ENCODE results near the gene TOMM22.

TOMM22 gene

DNA sequence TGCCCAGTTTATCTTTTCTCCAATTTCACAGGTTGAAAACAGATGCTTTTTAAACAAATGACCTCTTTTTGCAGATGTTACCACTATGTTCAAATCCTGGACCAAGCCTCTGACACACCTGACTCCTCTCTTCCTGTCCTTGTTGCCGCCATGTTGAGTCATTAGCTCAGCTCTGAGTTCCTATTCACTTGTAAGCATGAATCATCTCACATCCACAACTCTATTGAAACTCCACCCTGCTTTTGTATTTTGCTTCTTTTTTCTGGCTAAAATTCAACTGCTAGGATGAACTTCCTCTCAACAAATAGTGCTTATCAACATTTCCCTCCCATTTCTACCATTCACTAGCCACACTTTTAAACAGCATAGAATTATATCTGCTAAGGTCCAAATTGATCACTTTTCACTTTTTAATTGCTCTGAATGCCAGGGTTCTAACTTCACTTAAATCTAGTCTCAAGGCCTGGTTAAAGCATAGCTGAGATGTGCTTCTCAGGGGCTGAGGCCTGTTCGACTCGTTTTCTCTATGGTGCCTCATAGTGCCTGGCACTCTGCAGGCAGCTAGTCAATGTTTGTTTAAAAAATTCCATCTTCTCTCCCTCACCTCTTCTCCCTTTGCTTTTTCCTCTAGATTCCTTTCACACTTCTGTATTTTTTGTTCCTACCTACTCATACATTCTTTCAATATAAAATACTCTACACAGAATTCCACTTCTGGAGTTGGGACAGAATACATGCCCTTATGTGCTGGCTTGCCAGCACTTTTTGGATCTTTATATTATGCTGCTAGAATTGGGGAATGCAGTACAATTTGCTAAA is 15.1 kb downstream of the TOMM22 start:
- DNase-seq, result no peak

DNA sequence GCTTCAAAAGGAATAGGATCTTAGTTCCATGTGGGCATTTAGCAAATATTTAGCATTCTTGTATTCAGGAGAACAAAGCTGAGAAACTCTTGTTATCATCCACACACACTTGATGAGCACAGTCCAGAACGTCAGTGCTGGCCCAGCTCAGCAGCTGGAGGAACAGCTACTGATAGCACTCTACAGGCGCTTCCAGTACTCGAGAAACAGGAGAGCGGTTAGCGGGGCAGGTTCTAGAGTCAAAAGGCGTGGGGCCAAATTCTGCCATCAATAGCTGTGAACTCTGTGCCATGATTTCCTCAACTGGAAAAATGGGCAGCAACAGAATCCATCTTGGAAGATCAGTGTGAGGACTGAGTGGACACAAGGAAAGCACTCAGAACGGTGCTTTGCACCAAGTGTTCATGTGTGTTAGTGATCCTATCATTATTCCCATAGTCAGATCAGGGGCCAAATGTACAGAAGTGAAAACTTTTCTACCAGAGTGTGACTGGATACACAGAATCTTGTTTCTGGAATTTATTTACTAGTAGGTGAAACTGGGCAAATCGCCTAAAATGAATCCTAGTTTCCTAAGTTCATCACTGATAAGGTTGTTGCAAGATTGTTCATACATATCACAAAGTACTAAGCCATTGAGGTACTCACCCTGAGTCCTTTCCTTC is 15.8 kb downstream of the TOMM22 start:
- no peak for DNase-seq

DNA sequence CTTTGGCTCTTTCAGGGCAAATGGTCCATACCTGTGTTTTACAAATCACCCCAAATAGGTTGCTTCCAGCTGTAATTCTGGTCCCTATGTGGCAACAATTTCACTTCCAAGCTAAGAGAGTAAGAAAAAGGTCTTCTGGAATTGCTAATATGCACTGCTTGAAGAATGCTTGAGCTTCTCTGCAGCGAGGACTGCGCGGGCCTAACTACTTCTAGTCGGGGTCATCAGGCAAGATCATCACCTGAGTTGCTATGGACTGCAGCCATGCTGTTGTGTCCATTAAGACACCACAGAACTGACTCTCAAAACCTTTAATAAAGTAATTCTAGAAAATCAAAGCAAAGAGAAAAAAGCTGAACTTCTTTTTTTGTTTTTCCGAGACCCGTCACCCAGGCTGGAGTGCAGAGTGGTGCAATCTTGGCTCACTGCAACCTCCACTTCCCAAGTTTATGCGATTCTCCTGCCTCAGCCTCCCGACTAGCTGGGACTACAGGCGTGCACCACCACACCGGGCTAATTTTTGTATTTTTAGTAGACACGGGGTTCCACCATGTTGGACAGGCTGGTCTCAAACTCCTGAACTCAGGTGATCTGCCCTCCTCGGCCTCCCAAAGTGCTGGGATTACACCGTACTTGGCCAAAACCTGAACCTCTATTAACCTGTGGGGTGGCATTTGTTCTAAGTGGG is 16.8 kb downstream of the TOMM22 start:
- no peak for DNase-seq

DNA sequence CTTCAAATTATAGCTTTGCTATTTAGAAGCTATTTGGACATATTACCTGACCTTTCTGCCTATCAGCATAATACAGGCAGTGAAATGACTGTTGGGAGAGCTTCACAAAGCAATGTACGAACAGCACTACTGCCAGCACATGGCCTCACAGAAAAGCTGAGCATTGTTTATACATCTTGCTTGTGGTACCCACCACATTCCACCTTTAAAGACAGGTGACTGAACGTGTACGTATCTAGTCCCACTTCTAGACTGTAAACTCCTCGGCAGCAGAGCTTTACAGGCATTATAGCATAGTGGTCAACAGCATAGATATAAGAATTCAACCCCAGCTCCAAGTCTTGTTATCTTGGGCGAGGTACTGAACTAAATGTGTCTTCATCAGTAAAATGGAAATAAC is 17.4 kb downstream of the TOMM22 start:
- DNase-seq, result no peak

DNA sequence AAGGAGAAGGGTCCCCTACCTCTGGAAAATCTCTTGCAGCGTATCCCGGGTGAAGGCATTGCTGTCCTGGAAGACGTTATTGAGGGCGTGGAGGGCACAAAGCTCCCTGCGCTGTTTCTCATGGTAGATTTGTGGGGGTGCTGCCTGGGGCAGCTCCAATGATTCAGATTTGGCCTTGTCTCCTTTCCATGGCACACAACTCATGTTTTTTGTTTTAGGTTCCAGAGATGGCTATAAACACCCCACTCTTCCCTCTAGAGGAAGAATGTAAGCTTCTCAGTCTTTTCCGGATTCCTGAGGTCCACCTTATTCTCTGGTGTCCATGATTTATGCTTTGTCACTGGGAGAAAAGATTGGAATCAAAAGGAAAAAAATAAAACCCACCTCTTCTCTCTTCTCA is 18.0 kb downstream of the TOMM22 start:
- no peak for DNase-seq

DNA sequence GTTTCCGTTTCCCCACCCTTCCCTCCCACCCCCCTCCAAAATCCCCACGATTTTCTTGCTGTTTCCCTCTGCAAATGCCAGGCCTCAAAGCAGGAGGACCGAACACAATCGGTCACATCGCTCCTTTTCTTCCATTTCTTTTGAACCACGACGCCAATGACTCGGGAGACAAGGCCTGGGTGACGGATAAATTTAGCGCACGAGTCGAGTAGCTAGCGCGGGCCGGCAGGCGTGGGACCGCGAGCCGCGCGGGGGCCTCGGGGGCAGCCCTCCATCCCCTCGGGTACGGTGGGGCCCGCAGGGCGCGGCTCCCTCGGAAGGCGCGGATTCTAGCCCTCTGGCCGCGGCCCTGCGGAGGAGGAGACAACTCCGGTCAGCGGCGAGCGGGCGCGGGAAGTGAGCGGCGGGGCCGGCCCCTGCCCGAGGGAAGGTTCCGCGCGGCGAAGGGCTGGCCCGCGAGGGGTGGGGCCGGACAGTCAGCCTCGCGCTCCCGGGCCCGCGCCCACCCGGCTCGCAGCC is 18.6 kb downstream of the TOMM22 start:
- peak in 1 of 2 experiments; percentile 43 for DNase-seq

DNA sequence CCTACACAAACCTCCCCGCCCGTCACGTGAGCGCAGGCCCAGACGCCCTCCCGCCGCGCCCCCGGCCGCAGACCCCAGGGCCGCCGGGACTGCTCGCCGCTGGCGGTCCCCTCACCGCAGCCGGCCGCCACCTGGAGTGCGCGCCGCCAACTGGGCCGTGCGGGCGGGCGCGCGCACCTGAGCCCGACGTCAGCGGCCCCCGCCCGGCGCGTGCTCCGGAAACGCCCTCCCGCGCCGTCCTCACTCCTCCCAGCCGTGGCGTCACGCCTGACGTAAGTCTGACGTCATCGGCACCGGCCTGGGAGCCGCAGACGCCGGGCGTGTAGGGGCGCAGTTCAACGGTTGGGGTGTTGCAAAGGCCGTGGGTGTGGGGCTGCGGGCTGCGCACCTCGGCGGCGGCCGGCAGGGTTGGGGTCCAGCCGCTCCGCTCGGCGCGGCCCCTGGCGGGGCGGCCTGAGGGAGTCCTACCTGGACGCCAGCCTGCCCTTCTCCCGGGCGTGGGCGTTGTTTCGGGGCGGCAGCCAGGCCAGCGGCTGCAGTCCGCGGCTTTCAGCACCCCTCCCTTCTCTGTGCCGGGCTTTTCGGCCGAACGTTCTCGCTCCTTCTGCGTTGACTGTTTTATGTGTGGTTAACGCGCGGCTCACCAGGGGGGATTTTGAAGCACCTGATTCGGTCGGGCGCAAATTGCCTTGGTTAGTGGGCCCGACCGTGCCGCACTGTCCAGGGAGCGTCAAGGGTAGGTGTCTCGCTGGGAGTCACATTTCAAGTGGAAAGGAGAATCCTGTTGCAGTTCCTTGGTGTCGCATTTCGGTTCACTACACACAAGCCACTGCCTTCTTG is 19.3 kb downstream of the TOMM22 start, which contains the start of gene JOSD1:
Gene JOSD1 (minus strand): TSS at position 155 of the 840 bp plus-strand sequence. CDS start 956 bp downstream, outside the sequence.
- peak; percentile 45 to 69 for DNase-seq

DNA sequence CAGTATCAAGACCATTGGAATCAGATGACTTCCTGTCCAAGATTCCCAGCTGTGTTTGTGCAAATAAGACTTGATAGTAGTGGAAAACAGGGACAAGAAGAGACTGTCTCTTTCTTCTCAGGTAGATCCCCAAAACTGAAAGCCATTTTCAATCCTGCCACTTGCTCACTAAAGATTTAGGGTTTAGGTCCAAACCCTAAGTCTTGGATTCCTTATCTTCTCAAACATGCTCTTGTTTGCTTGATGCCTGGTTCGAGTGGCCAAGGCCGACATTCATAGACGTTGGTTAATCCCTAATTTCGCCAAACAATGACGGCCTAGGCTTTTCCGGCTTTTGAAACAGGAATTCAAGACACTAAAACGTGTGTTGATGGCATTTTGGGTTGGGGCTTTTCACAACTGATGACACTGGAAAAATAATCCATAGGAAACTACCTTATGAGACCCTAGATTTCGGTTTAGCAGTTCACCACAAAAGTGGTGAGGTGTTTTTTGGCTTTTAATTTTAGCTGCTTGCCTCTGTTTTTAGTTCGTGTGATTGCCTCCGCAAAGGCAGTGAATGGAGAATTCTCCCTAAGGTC is 23.0 kb downstream of the TOMM22 start:
- DNase-seq, result no peak

DNA sequence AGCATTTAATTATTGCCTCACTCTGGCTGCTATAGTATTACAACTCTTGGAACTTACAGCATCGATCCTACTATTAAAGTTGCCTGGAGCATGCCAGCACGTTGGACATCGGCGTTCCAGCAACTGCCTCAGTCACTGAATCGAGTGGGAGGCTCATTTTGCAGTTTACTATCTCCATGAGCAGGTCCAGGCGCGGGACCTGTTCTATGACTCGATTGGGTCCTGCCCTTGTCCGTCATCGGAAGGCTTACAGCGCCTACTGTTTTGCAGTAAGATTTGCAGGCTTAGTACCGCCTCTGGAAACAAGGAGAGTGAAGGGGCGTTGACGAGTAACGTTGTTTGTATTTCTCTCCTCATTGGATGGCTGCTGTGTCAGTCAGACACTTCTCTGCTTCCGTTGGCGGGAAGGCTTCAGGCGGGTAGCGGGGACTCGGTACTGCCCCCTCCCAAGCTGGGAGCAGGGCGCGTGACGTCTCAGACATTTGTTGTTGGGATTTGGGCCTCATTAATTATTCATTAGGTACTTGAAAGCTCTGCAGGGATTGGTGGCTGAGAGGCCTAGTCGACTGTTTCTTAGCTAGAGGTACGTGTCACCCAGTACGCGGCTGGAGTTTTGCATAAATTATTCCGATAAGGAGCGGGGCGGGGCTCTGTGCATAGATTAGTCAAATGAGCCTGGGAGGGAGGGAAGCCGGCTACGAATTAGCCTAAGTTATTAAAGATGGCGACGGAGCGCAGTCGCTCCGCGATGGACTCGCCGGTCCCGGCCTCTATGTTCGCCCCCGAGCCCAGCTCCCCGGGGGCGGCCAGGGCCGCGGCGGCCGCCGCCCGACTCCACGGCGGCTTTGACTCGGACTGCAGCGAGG is 23.7 kb downstream of the TOMM22 start, which contains the start of gene GTPBP1:
Gene GTPBP1 (plus strand): TSS at position 710 of the 866 bp plus-strand sequence. CDS start 12 bp downstream, at position 722.
- peak; percentile 98 to 99 for DNase-seq

DNA sequence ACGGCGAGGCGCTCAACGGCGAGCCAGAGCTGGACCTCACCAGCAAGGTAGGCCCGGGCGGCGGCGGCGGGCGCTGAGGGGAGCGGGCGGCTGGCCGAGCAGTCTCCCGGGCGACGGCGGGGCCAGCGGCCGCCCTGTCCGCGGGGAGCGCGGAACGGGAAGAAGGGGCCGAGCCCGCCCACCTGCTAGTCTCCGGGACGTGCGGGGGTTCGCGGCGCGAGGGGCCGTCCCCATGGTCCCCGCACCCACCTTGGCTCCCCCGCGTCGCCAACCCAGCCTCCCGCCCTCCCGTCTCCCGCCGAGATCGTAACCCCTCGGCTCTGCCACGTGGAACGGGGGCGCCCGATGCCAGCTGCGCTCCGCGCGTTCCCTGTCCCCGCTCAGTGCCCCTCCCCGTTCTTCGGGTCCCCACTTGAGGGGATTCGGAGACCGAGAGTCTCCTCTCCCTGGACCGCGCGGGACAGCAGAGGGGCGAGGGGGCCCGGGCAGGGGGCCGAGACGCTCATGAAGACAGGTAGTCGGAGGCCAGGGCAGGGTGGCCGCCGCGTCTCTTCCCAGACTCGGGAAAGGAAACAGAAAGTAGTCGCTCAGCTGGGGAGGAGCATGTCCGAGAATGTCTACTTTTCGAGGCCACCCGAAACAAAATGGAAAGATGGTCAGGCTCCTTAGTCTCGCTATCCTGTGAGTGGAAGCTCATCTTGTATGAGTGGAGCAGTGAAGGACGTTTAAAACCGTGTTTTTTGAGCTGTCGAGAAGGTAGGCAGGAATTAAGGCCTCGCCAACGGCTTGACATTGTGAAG is 24.5 kb downstream of the TOMM22 start:
- DNase-seq, result no peak

DNA sequence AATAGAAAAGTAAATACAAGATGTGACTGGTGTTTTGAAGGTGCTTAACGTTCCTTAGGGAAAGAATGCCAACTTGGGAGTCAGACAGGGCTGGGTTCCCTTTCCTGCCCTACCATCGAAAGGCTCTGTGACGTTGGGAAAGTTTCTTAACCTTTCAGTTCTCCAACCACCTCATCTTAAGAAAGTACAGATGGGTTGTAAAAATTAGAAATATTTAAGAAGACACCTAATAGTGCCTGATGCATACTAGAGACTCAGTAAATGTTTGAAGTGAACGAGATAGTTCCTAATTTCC is 25.1 kb downstream of the TOMM22 start:
- DNase-seq, result no peak

DNA sequence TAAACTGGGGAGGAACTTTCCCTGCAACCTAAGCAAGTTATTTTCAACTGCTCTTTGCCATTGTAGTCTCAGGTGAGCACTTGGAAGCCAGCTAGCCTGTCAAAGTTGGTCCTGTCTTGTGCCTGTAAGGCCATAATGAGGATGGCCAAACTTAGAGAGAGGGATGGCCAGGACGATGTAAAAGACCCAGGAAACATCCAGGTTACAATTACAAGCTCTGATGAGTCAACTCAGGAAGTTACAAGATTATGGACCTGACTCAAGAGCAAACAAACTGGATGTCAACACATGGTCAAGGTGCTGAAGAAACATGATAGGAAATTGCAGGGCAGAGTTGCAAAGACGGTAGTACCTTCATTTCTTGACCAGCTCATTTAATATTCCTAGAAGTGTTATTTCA is 25.6 kb downstream of the TOMM22 start:
- no peak for DNase-seq

DNA sequence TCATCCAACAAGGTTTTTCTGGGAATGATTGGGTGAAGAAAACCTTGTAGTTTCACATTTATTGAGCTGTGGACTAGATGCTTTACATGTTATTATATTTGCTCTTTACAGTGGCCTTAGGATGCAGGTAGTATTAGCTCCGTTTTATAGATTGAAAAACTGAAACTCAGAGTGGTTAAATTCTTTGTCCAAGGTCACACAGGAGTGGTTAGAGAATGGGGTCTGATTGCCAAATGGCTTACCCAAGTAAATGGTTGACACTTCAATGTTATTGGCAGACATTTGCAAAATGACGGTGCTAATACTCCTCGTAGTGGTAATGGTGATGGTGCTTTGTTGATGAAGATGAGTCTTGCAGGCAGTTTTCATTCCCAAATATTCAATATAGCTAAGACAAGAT is 26.2 kb downstream of the TOMM22 start:
- no peak for DNase-seq

DNA sequence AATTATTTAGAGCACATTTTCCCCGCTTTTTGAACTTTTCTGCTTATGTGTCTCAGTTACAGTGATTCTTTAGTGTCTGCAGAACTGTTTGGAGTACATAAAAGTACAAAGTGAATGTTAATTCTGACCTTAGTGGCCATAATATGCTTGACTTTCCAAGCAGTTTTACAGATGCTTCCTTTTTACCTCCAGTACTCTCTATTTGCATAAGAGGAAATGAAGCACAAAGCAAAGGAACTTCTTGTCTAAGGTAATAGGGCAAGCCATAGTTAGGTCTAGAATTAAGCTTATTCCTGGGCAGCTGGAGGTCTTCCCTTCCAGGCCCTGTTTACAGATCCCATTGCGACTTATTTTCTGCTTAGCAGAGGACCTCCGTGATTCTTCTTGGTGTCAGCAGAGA is 27.5 kb downstream of the TOMM22 start:
- no peak for DNase-seq

DNA sequence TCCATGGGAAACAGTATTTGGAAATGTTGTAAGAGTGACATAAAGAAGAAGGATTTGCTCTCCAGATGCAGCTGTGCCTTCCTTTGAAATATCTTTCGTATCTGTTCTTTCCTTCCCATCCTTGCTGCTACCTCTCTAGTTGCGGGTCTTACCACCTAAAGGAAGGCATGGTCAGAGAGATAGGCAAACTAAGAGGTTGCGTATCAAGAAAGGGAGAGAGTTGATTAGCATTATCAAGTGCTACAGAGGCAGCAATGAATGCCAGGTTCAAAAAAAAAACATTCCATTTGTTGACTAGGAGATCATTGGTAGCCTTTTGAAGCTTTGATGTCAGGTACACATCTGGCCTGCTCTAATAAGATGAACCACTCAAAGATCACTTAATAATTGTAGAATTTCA is 28.6 kb downstream of the TOMM22 start:
- no peak for DNase-seq

DNA sequence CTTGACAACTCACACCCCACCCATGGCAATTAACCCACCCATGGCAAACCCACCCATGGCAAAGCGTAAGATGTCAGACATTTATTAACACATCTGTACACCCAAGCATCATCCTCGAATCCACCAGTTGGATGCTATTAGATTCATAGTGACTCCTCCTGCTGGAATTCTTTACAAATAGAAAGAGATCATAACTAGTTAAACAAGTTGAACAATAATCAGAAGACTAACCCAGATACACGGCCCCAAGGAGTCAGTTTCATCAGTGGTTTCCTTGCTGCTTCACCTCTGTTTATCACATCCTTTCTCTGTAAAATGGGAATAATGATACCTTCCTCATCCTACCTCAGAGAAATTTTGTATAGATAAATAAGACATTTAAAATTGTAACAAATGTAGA is 29.1 kb downstream of the TOMM22 start:
- no peak for DNase-seq

DNA sequence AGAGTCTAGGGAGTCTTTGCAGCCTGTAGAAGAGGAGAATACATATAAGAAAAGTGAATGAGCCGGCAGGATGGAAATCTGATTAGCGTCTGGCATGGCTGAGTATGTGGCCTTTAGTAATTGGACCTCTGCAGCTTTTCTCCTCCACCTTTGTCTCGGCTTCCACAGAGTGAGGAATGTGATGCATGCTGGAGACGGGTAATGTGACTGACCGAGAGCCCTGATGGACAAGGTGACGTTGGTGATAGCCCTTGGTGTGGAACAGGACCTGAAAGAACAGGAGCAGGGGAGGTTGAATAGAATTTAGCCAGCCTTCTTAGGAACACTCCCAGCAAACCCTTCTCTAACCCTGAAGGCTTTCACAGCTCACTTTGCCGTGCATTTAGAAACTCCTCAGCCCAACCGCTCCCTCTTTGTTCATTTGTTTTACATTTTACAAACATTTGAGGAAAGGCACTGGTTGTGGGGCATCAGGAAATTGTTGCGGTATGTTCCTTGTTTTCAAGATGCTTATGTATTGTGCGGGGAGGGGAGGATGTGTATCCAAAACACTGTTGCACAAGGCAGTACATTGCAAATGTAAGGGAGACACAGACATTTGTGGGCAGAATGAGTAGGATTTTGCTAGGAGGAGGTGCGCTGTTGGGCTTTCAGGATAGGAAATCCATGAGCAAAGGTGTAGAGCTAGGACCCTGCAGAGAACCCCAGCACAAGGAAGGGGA is 30.9 kb downstream of the TOMM22 start:
- DNase-seq, result no peak

DNA sequence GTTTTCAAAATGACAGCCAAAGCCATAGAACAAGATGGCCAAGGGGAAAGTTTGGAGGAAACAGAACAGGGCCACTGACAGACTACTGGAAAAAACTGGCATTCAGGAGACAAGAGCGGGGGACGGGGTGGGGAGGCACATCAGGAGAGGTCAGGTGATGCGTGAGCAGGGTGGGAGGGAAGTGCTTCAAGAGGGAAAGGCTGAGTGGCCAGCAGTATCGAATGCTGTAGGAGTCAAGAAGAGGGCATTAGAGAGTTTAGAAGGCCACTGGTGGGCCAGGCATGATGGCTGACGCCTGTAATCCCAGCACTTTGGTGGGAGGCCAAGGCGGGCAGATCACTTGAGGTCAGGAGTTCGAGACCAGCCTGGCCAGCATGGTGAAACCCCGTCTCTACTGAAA is 32.2 kb downstream of the TOMM22 start:
- no peak for DNase-seq

DNA sequence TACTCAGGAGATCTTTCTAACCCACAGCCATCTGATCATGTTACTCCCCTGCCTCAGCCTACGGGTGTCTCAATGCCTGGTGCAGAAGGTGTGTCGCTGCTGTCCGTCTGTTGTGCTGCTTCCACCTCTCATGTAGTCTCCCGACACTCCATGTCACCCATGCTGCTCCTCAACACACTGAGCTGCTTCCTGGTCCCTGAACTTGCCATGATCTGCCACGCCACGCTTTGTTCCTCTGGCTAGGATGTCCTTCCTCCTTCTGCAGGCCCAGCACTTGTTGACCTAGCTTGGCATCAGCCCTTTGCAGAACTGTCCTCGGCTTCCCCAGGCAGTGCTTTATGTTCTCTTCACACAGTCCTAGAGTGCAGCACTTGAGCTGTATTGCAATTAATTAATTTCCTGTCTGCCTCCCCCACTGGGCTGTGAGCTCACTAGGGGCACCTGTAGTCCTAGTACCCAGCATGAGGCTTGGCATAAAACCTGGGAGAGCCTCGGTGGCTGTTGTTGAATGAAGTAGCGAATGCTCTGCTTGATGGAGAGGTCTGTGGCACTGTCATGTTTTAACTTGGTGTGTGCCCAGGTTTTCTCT is 33.5 kb downstream of the TOMM22 start:
- no peak for DNase-seq
